ENCODE results near the gene KCNQ4. TPM values are rescaled to one million over a fixed set of nuclear protein-coding genes. Genes with fewer than 3 reads are reported as not detected.

The KCNQ4 gene
- total RNA-seq, 1 donor from 2014 or later = 14.5 TPM

DNA sequence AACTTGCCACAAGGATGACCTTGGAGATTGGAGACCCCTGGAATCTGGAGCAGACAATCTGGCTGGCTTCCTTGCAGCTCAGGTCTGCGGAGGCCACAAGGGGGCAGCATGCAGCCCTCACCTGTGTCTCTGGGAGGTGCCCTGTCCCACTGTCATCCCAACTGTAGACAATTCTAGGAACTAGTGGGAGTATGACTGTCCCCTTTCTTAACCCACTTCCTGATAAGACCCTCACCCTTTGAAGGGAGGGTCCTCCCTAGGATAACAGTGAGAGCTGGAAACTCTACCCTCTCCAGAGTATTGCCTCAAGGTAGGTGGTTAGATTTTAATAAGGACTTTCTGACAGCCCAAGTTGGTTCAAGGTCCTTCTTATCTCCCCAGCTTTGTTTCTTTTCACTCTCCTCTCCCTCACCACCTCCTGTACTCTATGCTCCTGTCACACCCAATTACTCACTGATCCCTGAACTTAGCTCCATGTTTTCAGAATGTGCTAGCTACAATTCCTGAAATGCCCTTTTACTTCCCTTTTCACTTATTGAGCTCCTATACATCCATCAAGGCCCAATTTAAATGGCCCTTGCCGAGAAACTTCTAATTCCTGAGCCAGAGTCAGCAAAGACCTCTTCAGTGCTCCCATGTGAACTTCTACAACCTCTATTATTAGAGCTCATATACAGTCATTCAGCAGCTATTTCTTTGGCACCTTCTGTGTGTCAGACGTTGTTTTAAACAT is 9.2 kb upstream of the KCNQ4 start:
- H3K27ac ChIP-seq = peak overlapping the region in 1 of 2 donors; percentile 46

DNA sequence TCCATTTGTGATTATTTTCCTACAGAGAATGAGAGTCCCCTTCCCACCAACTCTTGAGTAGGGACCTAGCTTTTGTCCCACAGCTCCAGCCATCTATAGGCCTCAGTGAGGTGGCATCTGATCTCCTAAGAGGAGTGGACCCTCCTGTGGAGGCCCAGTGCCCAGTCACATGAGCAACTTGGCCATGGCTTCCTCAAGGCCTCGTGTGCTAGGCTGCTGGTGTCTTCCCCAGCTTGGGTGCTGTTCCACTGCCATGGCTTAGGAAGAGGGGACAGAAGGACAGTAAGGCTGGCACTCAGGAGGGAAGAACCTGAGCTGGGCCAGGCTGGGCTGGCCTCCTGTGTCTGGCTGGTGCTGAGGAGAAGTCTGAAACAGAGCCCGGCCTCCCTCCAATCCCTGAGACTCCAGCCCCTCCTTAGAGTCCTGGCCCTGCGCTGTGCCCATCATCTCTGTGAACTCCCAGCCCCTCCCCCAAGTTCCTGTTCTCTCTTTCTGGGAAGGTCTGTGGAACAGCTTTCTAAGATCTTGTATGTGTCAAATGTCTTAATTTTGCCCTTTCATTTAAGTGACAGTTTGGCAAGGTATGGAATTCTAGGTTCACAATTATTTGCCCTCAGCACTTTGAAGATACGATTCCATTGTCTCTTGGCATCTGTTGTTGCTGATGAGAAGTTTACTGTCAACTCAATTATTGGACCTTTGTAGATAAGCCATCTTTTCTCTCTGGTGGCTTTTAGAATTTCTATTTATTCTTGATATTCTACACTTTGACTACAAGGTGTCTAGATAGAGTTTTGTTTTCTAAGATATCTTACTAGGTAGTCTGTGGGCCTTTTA is 7.1 kb upstream of the KCNQ4 start:
- intact Hi-C loops (cut with DNase I) = no loop called here
- Histone ChIP-seq H3K4me1 (no peaks in the 10 kb centered on the region), H3K4me3 (no peak overlapping the region), H3K9me3 (no peaks in the 10 kb centered on the region), H3K27me3 (no peaks in the 10 kb centered on the region), H3K36me3 (peaks cover 0 to 17% of the 10 kb centered on the region in 2 donors), H3K27ac (no peak overlapping the region)
- TF ChIP-seq, protein P1, sequence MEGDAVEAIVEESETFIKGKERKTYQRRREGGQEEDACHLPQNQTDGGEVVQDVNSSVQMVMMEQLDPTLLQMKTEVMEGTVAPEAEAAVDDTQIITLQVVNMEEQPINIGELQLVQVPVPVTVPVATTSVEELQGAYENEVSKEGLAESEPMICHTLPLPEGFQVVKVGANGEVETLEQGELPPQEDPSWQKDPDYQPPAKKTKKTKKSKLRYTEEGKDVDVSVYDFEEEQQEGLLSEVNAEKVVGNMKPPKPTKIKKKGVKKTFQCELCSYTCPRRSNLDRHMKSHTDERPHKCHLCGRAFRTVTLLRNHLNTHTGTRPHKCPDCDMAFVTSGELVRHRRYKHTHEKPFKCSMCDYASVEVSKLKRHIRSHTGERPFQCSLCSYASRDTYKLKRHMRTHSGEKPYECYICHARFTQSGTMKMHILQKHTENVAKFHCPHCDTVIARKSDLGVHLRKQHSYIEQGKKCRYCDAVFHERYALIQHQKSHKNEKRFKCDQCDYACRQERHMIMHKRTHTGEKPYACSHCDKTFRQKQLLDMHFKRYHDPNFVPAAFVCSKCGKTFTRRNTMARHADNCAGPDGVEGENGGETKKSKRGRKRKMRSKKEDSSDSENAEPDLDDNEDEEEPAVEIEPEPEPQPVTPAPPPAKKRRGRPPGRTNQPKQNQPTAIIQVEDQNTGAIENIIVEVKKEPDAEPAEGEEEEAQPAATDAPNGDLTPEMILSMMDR (IDR thresholded peaks at IDR 0.05) = no peak
- no peak for DNase-seq (ENCODE audit: low spot score in 2 of 2)

More for the DNA sequence above, 9.2 kb upstream of the KCNQ4 start:
- H3K4me3 ChIP-seq = no peak overlapping the region
- H3K36me3 ChIP-seq = peaks cover 0 to 30% of the 10 kb centered on the region in 2 donors
- intact Hi-C loops (cut with DNase I) = loop anchor here (1.0 to 5.0 kb wide), 3 partner anchors 46 to 178 kb away; no protein-coding TSS in a partner anchor
- no peak for DNase-seq (ENCODE audit: low spot score in 2 of 2)
- no peaks in the 10 kb centered on the region for H3K27me3 ChIP-seq
- TF ChIP-seq, protein P1 (IDR thresholded peaks at IDR 0.05) = peak; percentile 59 to 79 (median 60)
- H3K4me1 ChIP-seq = no peaks in the 10 kb centered on the region
- H3K9me3 ChIP-seq = no peaks in the 10 kb centered on the region

DNA sequence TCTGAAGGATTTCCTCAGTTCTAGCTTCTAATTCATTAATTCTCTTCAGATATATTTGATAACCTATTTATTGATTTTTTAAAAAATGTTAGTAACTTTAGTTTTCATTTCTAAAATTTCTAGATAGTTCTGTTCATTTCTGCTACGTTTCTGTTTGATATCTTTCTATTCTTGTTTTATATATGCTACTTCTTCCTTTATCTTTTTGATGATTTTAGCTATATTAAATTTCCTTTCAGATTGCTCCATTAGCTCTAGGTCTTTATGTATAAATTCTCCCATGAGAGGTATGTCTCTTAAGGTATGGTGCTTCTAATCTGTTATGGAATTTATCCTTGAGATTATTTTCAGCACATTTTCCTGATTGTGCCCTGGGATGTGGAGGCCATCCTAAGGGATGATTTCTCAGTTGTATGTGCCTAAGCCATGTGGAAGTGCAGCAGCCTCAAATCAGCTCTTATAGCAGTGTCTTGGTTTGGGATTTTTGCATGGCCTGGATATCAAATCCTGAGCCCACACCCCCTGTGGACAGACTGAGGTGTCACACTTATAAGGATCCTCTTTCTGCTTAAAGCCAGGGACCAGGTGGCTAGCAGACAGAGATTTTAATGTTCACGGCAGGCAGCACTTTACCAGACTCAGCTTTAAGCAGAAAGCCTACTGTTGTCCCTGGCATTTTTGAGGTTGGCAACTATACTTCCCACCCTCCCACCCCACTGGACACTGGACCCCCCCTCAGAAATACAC is 6.2 kb upstream of the KCNQ4 start:
- H3K36me3 ChIP-seq = peaks cover 0 to 9% of the 10 kb centered on the region in 2 donors
- H3K27ac ChIP-seq = no peak overlapping the region
- H3K4me1 ChIP-seq = peaks cover 0 to 4% of the 10 kb centered on the region in 2 donors
- intact Hi-C loops (cut with DNase I) = no loop called here
- no peaks in the 10 kb centered on the region for H3K27me3 ChIP-seq
- DNase-seq (ENCODE audit: low spot score in 2 of 2) = no peak
- H3K4me3 ChIP-seq = no peak overlapping the region
- no peaks in the 10 kb centered on the region for H3K9me3 ChIP-seq
- TF ChIP-seq, protein P1 (IDR thresholded peaks at IDR 0.05) = no peak

DNA sequence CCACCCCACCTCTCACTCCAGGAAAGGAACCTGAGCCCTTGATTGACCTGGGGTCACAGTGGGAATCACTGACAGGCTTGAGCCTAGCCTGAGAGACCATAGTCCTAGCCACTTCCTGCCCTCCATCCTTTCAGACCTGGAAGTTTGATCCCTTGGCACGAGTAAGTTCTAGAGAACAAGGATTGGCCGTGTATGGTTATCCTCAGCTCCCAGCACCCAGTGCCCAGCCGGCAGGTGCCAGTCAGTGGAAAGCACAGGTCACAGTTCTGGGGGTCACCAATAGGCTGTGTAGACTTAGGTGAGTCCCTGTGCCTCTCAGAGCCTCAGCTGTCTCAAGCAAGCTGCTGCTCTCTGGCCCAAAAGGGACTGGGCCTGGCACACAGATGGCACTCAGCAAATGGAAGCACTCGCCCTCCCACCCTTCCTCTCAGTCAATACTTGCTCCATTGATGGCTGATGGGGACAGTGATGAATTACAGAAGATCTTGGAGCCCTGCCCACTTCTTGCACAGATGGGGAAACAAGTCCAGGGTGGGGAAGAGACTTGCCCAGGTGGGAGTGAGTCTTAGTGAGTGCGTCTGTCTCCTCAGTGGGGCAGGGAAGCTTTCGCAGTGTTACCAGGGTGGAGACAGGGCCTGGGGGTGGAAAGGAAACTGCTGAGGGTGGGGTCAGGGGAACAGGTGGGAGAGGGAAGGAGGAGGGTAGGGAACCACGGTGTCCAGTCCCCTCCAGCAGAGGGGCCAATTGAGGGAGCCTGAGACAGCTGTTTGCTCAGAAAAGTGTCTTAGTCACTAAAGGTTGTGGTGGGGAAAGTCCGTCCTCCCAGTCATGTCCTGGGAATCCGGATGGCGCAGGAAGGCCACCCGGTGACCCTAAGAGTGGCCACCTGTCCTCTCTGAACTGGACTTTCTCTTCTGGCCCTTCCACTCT is 2.6 kb upstream of the KCNQ4 start:
- Histone ChIP-seq H3K27ac (no peak overlapping the region), H3K4me3 (no peak overlapping the region), H3K9me3 (no peaks in the 10 kb centered on the region), H3K4me1 (peaks cover 6 to 22% of the 10 kb centered on the region in 2 donors), H3K27me3 (no peaks in the 10 kb centered on the region), H3K36me3 (peaks cover 0 to 5% of the 10 kb centered on the region in 2 donors)
- DNase-seq (ENCODE audit: low spot score in 2 of 2) = no peak
- intact Hi-C loops (cut with DNase I) = loop anchor here (5.0 kb wide), 1 partner anchor 69 kb away; no protein-coding TSS in a partner anchor
- TF ChIP-seq, protein P1 (IDR thresholded peaks at IDR 0.05) = no peak

Measured in ascending aorta (tissue), 2 donors.